Measurements from ENCODE around the gene PRAMEF18.
"Not testable (repeated sequence)": the region's sequence is repeated elsewhere in the genome, so short reads cannot be mapped to it uniquely, and the experiment has no call there.

The PRAMEF18 gene, protein sequence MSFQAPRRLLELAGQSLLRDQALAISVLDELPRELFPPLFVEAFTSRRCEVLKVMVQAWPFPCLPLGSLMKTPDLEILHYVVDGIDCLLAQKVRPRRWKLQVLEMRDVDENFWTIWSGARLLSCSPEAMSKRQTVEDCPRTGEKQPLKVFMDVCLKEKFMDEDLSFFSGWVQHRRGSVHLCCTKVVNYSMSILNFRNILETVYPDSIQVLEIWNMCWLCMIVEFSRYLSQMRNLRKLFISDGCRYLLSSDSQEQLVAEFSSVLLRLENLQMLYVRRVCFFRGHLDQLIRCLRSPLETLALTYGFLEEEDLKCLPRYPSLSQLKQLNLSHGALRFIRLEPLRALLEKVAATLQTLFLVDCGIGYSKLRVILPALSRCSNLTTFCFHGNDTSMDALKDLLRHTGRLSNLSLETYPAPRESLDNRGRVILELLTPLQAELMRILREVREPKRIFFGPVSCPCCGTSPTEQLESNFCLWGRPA

GRCh38 chr1:13225675-13226204, at the start of gene PRAMEF18:
TSS of gene PRAMEF18 (minus strand) at chr1:13226154. CDS start at chr1:13226106, 48 bp downstream.
- not testable (repeated sequence) for DNase-seq

- not testable (repeated sequence) for DNase-seq
Measured at GRCh38 chr1:13265124-13265523, 39.2 kb upstream of the PRAMEF18 start.

DNA sequence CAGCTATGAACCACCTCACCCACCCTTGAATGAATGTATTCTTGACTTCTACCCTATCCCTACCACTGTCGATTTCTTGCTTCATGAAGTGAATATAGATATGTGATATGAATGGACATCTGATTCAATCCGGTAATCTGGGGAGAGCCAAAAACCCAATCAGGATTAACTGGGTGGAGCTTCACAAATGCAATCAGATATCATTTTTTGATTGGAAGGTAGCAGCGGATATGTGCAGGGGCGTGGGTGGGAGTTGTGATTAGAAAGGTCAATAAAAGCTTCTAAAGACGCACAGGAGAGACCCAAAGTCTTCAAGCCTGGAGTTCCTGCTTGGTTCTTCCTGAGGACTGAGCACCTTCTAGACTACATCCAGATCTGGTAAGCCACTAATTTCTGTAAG, 27.9 kb upstream of the PRAMEF18 start, which contains the start of gene PRAMEF5:
Gene PRAMEF5 (plus strand): TSS at position 301 of the 400 bp plus-strand sequence. CDS start 5,071 bp downstream, outside the sequence.
- DNase-seq: not testable (repeated sequence)

DNA sequence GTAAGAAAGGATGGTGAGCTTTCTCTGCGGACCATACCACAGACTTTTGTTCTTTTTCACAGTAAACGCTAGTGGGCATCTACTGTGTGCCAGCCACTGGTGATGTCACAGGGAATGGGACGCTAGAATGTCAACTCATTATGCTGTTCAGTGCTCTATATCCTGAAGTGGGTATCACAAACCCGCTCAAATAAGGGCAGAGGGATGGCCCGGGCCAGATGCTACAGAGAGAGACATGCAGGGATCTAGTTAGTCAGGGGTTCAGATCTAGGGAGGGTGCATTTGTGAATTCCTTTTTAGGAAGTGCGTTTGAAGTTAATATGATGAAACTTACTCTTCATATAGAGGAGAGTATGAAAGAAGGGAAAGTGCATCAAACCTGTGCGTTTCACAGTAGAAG, 21.2 kb upstream of the PRAMEF18 start:
- DNase-seq: not testable (repeated sequence)

GRCh38 chr1:13246554-13246871, 20.6 kb upstream of the PRAMEF18 start:
- DNase-seq: not testable (repeated sequence)

GRCh38 chr1:13245841-13246553, 20.0 kb upstream of the PRAMEF18 start:
- DNase-seq: not testable (repeated sequence)

DNA sequence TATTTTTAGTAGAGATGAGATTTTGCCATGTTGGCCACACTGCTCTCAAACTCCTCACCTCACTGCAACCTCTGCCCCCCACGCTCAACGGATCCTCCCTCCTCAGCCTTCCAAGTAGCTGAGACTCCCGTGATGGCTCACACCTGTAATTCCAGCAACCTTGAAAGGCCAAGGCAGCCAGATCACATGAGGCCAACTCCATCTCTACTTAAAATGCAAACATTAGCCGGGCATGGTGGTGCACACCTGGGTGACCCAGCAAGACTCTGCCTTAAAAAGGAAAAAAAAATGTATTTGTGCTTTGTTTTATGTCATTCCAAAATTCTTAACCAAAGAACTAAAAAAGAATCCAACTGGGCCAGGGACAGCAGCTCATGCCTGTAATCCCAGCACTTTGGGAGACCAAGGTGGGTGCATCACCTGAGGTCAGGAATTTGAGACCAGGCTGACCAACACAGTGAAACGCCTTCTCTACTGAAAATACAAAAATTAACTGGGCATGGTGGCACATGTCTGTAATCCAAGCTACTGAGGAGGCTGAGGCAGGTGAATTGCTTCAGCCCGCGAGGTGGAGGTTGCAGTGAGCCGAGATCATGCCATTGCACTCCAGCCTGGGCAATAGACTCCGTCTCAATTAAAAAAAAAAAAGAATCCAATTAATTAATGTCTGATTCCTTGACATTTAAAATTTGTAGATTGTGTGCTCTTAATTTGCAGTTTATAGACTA, 17.7 kb upstream of the PRAMEF18 start:
- not testable (repeated sequence) for DNase-seq

DNA sequence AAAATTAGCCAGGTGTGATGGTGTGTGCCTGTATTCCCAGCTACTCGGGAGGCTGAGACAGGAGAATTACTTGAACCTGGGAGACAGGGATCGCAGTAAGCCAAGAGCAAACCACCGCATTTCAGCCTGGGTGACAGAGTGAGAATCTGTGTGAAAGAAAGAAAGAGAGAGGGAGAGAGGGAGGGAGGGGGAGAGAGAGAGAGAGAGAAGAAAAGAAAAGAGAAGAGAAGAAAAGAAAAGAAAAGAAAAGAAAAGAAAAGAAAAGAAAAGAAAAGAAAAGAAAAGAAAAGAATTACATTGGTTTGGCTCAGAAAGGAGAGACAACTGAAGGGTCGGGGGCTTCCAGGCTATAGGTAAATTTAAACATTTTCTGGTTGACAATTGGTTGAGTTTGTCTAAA, 13.7 kb upstream of the PRAMEF18 start:
- DNase-seq: not testable (repeated sequence)

DNA sequence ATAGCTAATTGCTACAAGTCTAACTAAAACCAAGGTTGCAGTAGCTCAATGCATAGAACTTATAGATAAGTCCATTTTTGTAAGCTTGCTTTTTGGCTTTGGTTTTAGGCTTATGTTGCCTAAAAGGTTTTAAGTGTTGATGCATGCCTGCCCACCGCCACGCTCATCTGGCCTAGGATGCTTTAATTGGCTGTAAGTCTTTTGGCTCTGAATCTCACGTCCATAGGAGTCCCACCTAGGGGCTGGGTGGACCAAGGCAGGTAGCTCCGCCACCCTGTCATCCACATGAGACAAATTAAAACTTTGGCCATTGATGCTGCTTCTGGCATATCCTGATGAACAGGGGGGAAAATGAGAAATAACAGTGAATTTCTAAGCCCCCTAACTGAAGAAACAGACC, 11.6 kb upstream of the PRAMEF18 start:
- not testable (repeated sequence) for DNase-seq

- not testable (repeated sequence) for DNase-seq
Measured at GRCh38 chr1:13234057-13234456, 8.1 kb upstream of the PRAMEF18 start.

DNA sequence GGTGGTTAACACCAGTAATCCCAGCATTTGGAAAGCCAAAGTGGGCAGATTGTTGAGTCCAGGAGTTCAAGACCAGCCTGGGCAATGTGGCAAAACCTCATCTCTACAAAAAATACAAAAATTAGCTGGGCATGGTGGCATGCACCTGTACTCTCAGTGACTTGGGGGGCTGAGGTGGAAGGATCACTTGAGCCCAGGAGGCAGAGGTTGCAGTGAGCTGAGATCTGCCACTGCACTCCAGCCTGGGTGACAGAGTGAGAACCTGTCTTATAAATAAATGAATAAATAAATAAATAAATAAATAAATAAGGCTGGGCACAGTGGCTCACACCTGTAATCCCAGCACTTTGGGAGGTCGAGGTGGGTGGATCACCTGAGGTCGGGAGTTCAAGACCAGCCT, 6.1 kb upstream of the PRAMEF18 start:
- DNase-seq: not testable (repeated sequence)

DNA sequence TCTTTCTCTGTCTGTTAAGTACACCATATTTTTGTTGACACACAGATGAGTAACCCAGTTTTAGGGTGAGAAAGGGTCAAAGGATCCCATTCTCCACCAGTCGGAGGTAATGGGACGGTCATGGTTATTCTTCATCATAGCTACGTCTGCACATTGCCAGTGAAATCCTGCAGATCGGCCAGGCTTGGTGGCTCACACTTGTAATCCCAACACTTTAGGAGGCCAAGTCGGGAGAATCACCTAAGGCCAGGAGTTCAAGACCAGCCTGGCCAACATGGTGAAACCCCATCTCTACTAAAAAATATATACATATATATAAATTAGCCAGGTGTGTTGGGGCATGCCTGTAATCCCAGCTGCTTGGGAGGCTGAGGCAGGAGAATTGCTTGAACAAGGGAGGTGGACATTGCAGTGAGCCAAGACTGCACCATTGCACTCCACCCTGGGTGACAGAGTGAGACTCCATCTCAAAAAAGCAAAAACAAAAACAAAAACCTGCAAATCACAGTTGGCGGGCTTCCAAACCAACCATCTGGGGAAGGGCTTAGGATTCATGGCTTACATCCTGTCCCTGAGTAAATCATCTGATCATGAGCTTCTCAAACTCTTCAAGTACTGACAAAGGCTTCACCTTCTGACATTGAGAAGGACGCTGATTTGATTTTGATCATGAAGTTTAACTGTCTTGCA, 5.3 kb upstream of the PRAMEF18 start:
- not testable (repeated sequence) for DNase-seq

- DNase-seq: not testable (repeated sequence)
Measured at GRCh38 chr1:13230601-13231000, 4.6 kb upstream of the PRAMEF18 start.

- not testable (repeated sequence) for DNase-seq
Measured at GRCh38 chr1:13230096-13230495, 4.1 kb upstream of the PRAMEF18 start.

DNA sequence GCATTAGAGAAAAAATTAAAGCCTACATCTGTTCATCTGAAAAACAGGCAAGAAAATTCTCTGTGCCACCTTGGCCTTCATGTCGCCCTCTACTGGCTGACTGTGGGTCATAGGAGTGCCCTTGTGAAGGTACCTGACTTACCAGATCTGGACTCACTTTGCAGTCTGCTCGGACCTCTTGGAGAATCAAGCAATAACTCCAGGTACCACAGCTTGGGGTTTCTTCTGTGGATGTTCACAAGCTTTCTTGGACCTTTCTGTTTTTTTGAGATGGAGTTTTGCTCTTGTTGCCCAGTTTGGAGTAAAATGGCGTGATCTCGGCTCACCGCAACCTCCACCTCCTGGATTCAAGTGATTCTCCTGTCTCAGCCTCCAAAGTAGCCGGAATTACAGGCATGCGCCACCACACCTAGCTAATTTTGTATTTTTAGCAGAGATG, 2.4 kb upstream of the PRAMEF18 start:
- no peak for DNase-seq

GRCh38 chr1:13227271-13228055, 1.5 kb upstream of the PRAMEF18 start:
- not testable (repeated sequence) for DNase-seq

DNA sequence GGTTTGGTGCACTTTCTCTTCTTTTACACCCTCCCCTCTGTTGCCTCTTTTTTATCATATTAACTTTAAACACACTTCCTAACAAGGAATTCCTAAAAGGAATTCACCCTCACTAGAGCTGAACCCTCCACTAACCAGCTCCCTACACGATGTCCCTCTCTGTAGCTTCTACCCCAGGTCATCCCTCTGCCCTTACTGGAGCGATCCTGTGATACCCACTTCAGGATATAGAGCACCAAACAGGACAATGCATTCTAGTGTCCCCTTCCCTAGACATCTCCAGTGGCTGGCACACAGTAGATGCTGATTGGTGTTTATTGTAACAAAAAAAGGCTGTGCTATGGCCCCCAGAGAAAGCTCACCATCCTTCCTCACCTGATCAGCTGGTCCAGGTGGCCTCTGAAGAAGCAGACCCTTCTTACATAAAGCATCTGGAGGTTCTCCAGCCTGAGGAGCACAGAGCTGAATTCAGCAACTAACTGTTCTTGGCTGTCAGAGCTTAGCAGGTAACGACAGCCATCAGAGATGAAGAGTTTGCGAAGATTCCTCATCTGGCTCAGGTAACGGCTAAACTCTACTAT, 1.4 kb downstream of the PRAMEF18 start:
- no peak for DNase-seq

DNA sequence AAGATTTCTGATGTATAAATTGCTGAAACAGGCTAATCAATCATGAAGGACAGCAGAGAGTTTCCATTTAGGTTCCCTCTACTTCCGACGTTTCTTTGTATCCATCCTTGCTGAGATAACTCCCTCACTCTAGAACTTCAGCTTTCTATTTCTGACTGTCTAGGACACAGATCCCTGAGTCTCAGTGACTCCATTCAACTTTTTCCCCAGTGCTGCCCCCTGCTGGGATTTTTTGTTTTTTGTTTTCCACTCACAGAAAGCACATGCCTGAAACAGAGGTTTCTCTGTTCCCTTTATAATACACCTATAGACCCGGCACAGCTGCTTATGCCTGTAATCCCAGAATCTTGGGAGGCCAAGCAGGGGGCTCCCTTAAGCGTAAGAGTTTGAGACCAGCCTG, 3.2 kb downstream of the PRAMEF18 start:
- not testable (repeated sequence) for DNase-seq

DNA sequence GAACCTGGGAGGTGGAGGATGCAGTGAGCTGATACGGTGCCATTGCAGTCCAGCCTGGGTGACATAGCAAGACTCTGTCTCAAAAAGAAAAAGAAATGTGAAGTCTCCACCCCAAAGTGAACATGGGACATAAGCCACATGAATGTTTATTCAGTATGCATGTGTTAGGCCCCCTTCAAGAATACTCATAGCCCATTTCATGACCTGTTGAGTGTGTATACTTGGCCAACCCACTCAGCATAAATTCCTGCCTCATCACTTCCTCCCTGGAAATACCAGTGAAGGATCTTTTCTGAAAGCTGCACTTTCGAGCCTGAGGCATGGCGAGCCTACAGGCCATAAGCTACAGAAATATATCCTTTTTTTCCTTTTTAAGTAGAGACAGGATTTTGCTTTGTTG, 6.8 kb downstream of the PRAMEF18 start:
- DNase-seq: not testable (repeated sequence)

- not testable (repeated sequence) for DNase-seq
Measured at GRCh38 chr1:13216619-13217018, 9.3 kb downstream of the PRAMEF18 start.

- DNase-seq: not testable (repeated sequence)
Measured at GRCh38 chr1:13208712-13209111, 17.2 kb downstream of the PRAMEF18 start.

Measured in EL (cell line).